HepG2 (cell line): ENCODE results near the gene ZNF507. TPM values are rescaled to one million over a fixed set of nuclear protein-coding genes. Genes with fewer than 3 reads are reported as not detected.

Experiments
- BORCS8-MEF2B ChIP-seq: sonication (generic); formaldehyde crosslinking; IDR thresholded peaks from 2 replicates; pipeline ENCODE4 v1.8.0; 2022; ENCODE audit warnings: mild to moderate bottlenecking, missing genetic modification reagents
- FOXP4 ChIP-seq: sonication (generic); formaldehyde crosslinking; IDR thresholded peaks from 2 replicates; pipeline ENCODE4 v1.4.0; 2020; ENCODE audit warnings: missing genetic modification reagents
- HOXA3 ChIP-seq: sonication (generic); formaldehyde crosslinking; IDR thresholded peaks from 2 replicates; pipeline ENCODE4 v1.5.0; 2020; ENCODE audit warnings: missing genetic modification reagents
- IKZF1 ChIP-seq: fragments of 450-650 bp; IDR thresholded peaks from 2 replicates; pipeline ENCODE4 v1.7.1; 2016
- KLF16 ChIP-seq, 2 experiments: sonication (generic) in 1 of 2; formaldehyde crosslinking in 1 of 2; IDR thresholded peaks; 2 replicates each; pipeline versions ENCODE4 v1.6.1 to v1.8.0; 2016 to 2023; ENCODE audit warnings: missing genetic modification reagents in 2 of 2, missing compliant biosample characterization in 1 of 2
- KLF6 ChIP-seq: IDR thresholded peaks from 2 replicates; pipeline ENCODE4 v1.8.0; 2016; ENCODE audit warnings: missing biosample characterization, missing genetic modification reagents
- LCORL ChIP-seq, 2 experiments: fragments of 450-650 bp in 1 of 2; sonication (generic) in 1 of 2; formaldehyde crosslinking in 1 of 2; IDR thresholded peaks; 2 replicates each; pipeline versions ENCODE4 v1.5.0 to v1.6.1; 2017 to 2020; ENCODE audit warnings: antibody characterized with exemption in 1 of 2, missing genetic modification reagents in 1 of 2
- MATR3 ChIP-seq: sonication (generic); formaldehyde crosslinking; IDR thresholded peaks from 2 replicates; pipeline ENCODE4 v1.4.0; 2020; ENCODE audit warnings: missing genetic modification reagents
- MLLT10 ChIP-seq: sonication (generic); formaldehyde crosslinking; IDR thresholded peaks from 2 replicates; pipeline ENCODE4 v1.4.0; 2020; ENCODE audit warnings: missing genetic modification reagents
- NFIB ChIP-seq: sonication (generic); formaldehyde crosslinking; IDR thresholded peaks from 2 replicates; pipeline ENCODE4 v1.9.0; 2021; ENCODE audit warnings: missing genetic modification reagents, mild to moderate bottlenecking, borderline replicate concordance
- PLRG1 ChIP-seq: fragments of 450-650 bp; conservative IDR thresholded peaks from 2 replicates; pipeline ENCODE4 v1.6.1; 2016
- RBM22 ChIP-seq: fragments of 200-400 bp; formaldehyde crosslinking; optimal IDR thresholded peaks from 2 replicates; pipeline ENCODE3; 2017; ENCODE audit warnings: mild to moderate bottlenecking, low read length, moderate library complexity
- RFX5 ChIP-seq: IDR thresholded peaks from 2 replicates; pipeline ENCODE4 v1.6.1; 2011; ENCODE audit warnings: low read depth, low read length, improper control_type of control experiment
- SIN3B ChIP-seq: fragments of 150-350 bp; IDR thresholded peaks from 2 replicates; pipeline ENCODE4 v1.6.1; 2014; ENCODE audit warnings: low read length
- SIX1 ChIP-seq: sonication (generic); formaldehyde crosslinking; IDR thresholded peaks from 2 replicates; pipeline ENCODE4 v1.4.0; 2020; ENCODE audit warnings: missing genetic modification reagents, borderline replicate concordance
- TBP ChIP-seq: sonication (generic); formaldehyde crosslinking; IDR thresholded peaks from 2 replicates; pipeline ENCODE4 v1.5.0; 2020; ENCODE audit warnings: missing genetic modification reagents
- ZMYM4 ChIP-seq: sonication (generic); formaldehyde crosslinking; IDR thresholded peaks from 2 replicates; pipeline ENCODE4 v1.8.1; 2023; ENCODE audit warnings: mild to moderate bottlenecking, missing genetic modification reagents
- ZNF10 ChIP-seq: sonication (generic); formaldehyde crosslinking; IDR thresholded peaks from 2 replicates; pipeline ENCODE4 v1.4.0; 2020; ENCODE audit warnings: mild to moderate bottlenecking, low read depth, missing genetic modification reagents, borderline replicate concordance
- ZNF205 ChIP-seq: IDR thresholded peaks from 2 replicates; pipeline ENCODE4 v1.6.1; 2018; ENCODE audit warnings: missing biosample characterization, missing genetic modification reagents
- ZNF343 ChIP-seq: sonication (generic); formaldehyde crosslinking; IDR thresholded peaks from 2 replicates; pipeline ENCODE4 v1.4.0; 2020; ENCODE audit warnings: mild to moderate bottlenecking, missing genetic modification reagents
- ZNF546 ChIP-seq: sonication (generic); formaldehyde crosslinking; conservative IDR thresholded peaks from 2 replicates; pipeline ENCODE4 v1.8.1; 2023; ENCODE audit warnings: mild to moderate bottlenecking, missing genetic modification reagents
- ZNF549 ChIP-seq: sonication (generic); formaldehyde crosslinking; IDR thresholded peaks from 2 replicates; pipeline ENCODE4 v1.5.0; 2020; ENCODE audit warnings: missing genetic modification reagents
- ZNF670 ChIP-seq: sonication (generic); formaldehyde crosslinking; IDR thresholded peaks from 2 replicates; pipeline ENCODE4 v1.8.0; 2022; ENCODE audit warnings: mild to moderate bottlenecking, missing genetic modification reagents, borderline replicate concordance
- ZNF674 ChIP-seq: sonication (generic); formaldehyde crosslinking; IDR thresholded peaks from 2 replicates; pipeline ENCODE4 v1.5.0; 2020; ENCODE audit warnings: low read depth, mild to moderate bottlenecking, missing genetic modification reagents
- ZNF713 ChIP-seq: sonication (generic); formaldehyde crosslinking; IDR thresholded peaks from 2 replicates; pipeline ENCODE4 v1.4.0; 2020; ENCODE audit warnings: mild to moderate bottlenecking, missing genetic modification reagents
- ZNF816 ChIP-seq: sonication (generic); formaldehyde crosslinking; IDR thresholded peaks from 2 replicates; pipeline ENCODE4 v1.8.0; 2022; ENCODE audit warnings: missing genetic modification reagents, mild to moderate bottlenecking, borderline replicate concordance
- ZNF879 ChIP-seq: sonication (generic); formaldehyde crosslinking; IDR thresholded peaks from 2 replicates; pipeline ENCODE4 v1.8.1; 2023; ENCODE audit warnings: missing genetic modification reagents
- polyA plus RNA-seq, 8 experiments: library from polyadenylated mRNA; depleted of rRNA in 3 of 8; stranded (reverse) in 7 of 8; unstranded in 1 of 8; fragments of >200 nt; fragmentation: Illumina TruSeq in 4 of 8; extraction: Trizol in 4 of 8; gene quantifications; 2 replicates each; pipeline versions ENCODE4 v1.2.1 to v1.2.3, GENCODE V29; 2011 to 2016; ENCODE audit warnings: low read depth in 4 of 8, missing spikeins in 1 of 8, mixed read lengths in 1 of 8; ENCODE audit not compliant: insufficient read depth in 1 of 8
- total RNA-seq, 5 experiments: library from RNA; depleted of rRNA; stranded (reverse); fragments of >200 nt; fragmentation: Illumina TruSeq; extraction: Trizol; gene quantifications; 2 replicates each; pipeline ENCODE4 v1.2.3, GENCODE V29; 2016; ENCODE audit warnings: low read depth in 1 of 5
- TF ChIP-seq, protein P1 (sequence below): sonication (generic); formaldehyde crosslinking; IDR thresholded peaks from 2 replicates; pipeline ENCODE4 v1.4.0; 2020; ENCODE audit warnings: missing genetic modification reagents
- TF ChIP-seq, protein P2 (sequence below): IDR thresholded peaks from 2 replicates; pipeline ENCODE4 v1.6.1; 2012; ENCODE audit warnings: low read depth, low read length, improper control_type of control experiment

The ZNF507 gene
- total and polyA plus RNA-seq, 2 of the 13 experiments (the other 11 are each of a cell fraction or from before 2014, with no cell fraction given), result 7.3 to 10.9 TPM

GRCh38 chr19:32405431-32406160, 60.2 kb downstream of the ZNF507 start, which contains the start of gene DPY19L3 (continued):
- TF ChIP-seq ZNF549 (CRISPR knock-in tag) (no peak), LCORL (IDR thresholded peaks at IDR 0.05) (no peak), LCORL (CRISPR knock-in tag; IDR thresholded peaks at IDR 0.05) (no peak), ZNF713 (no peak), SIN3B (no peak), TBP (CRISPR knock-in tag) (no peak), ZNF674 (CRISPR knock-in tag) (no peak), IKZF1 (no peak), KLF6 (CRISPR knock-in tag) (no peak), SIX1 (CRISPR knock-in tag) (no peak), RBM22 (no peak), HOXA3 (CRISPR knock-in tag) (peak; percentile 66), ZNF205 (CRISPR knock-in tag) (peak; percentile 78; the same call in 1 of the 2 replicates), MATR3 (no peak), KLF16 (CRISPR knock-in tag; IDR thresholded peaks at IDR 0.05) (peak in 1 of 2 experiments; percentile 92; a peak in 2 of 4 replicates), ZNF879 (CRISPR knock-in tag) (no peak), FOXP4 (CRISPR knock-in tag) (peak; percentile 35), ZNF546 (CRISPR knock-in tag) (no peak), ZNF10 (CRISPR knock-in tag) (no peak), ZNF816 (CRISPR knock-in tag) (no peak), RFX5 (no peak), MLLT10 (CRISPR knock-in tag) (no peak), BORCS8-MEF2B (CRISPR knock-in tag) (0 out of 2 replicates have a peak, but pooled peaks have one; percentile 5), NFIB (CRISPR knock-in tag) (no peak), ZNF343 (CRISPR knock-in tag) (no peak), ZMYM4 (CRISPR knock-in tag) (peak; percentile 32; the same call in 1 of the 2 replicates), PLRG1 (no peak), ZNF670 (CRISPR knock-in tag) (0 out of 2 replicates have a peak, but pooled peaks have one; percentile 62)
- TF ChIP-seq, protein P1, sequence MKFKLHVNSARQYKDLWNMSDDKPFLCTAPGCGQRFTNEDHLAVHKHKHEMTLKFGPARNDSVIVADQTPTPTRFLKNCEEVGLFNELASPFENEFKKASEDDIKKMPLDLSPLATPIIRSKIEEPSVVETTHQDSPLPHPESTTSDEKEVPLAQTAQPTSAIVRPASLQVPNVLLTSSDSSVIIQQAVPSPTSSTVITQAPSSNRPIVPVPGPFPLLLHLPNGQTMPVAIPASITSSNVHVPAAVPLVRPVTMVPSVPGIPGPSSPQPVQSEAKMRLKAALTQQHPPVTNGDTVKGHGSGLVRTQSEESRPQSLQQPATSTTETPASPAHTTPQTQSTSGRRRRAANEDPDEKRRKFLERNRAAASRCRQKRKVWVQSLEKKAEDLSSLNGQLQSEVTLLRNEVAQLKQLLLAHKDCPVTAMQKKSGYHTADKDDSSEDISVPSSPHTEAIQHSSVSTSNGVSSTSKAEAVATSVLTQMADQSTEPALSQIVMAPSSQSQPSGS (CRISPR knock-in tag), result no peak
- TF ChIP-seq, protein P2, sequence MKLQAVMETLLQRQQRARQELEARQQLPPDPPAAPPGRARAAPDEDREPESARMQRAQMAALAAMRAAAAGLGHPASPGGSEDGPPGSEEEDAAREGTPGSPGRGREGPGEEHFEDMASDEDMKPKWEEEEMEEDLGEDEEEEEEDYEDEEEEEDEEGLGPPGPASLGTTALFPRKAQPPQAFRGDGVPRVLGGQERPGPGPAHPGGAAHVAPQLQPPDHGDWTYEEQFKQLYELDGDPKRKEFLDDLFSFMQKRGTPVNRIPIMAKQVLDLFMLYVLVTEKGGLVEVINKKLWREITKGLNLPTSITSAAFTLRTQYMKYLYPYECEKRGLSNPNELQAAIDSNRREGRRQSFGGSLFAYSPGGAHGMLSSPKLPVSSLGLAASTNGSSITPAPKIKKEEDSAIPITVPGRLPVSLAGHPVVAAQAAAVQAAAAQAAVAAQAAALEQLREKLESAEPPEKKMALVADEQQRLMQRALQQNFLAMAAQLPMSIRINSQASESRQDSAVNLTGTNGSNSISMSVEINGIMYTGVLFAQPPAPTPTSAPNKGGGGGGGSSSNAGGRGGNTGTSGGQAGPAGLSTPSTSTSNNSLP, result no peak
